ENCODE measurements around the gene PLVAP. TPM values are rescaled to one million over a fixed set of nuclear protein-coding genes. Genes with fewer than 3 reads are reported as not detected.

PLVAP gene
- total and polyA plus RNA-seq, 2 donors (not counting 3 experiments of a cell fraction or from before 2014, with no cell fraction given), result 5.7 to 16.9 TPM

GRCh38 chr19:17337675-17338432 is 39.3 kb downstream of the PLVAP start:
- dilution Hi-C loops (cut with MboI; ENCODE audit: extremely low pct_ligation_motif_present, low sequenced_read_pairs) (no loop called here), intact Hi-C loops (cut with micrococcal nuclease) (loop anchor here (1.0 kb wide), 1 partner anchor 46 kb away; no protein-coding TSS in a partner anchor)
- no peaks in the 10 kb centered on the region for H3K36me3 ChIP-seq (ENCODE audit: control insufficient read depth in 2 of 2, extremely low read depth in 1 of 2, insufficient read depth in 2 of 2, low read length in 2 of 2)
- no peak for TF ChIP-seq EZH2 (IDR thresholded peaks at IDR 0.05; ENCODE audit: borderline replicate concordance, low read depth, low read length, severe bottlenecking)
- TF ChIP-seq MYC (IDR thresholded peaks at IDR 0.05; ENCODE audit: low read depth, low read length), result no peak
- TF ChIP-seq POLR2AphosphoS5 (IDR thresholded peaks at IDR 0.05; ENCODE audit: insufficient read depth, low read depth, low read length), result no peak
- no peak for TF ChIP-seq CTCF (IDR thresholded peaks at IDR 0.05; ENCODE audit: extremely low read depth in 1 of 2, insufficient read depth in 1 of 2, low read depth in 1 of 2, low read length in 2 of 2)
- no peak for TF ChIP-seq GATA2 (IDR thresholded peaks at IDR 0.05; ENCODE audit: insufficient read depth, insufficient read length, low read depth, low read length)
- no peak for TF ChIP-seq MAX (IDR thresholded peaks at IDR 0.05; ENCODE audit: insufficient read depth, insufficient read length)
- no peak for TF ChIP-seq FOS (IDR thresholded peaks at IDR 0.05; ENCODE audit: borderline replicate concordance, insufficient read depth, low read length)
- no peaks in the 10 kb centered on the region for H3K27me3 ChIP-seq (ENCODE audit: control insufficient read depth in 2 of 2, insufficient read depth in 2 of 2, low read length in 2 of 2)
- TSS peak; percentile 25 for BruUV-seq (replicated peaks)
- H3K4me3 ChIP-seq (replicated peaks in 1 of 3; ENCODE audit: insufficient read depth in 1 of 3, low read depth in 1 of 3, low read length in 3 of 3), result peak overlapping the region; percentile 65 to 83 (median 66)
- H3K9me1 ChIP-seq (replicated peaks; ENCODE audit: control insufficient read depth, extremely low read depth, insufficient read depth, low read length), result no peaks in the 10 kb centered on the region
- no peaks in the 10 kb centered on the region for H4K20me1 ChIP-seq (replicated peaks; ENCODE audit: control insufficient read depth, extremely low read depth, insufficient read depth, low read length)
- H3K79me2 ChIP-seq (ENCODE audit: control insufficient read depth, insufficient read depth, low read length), result peaks cover 4% of the 10 kb centered on the region
- DNase-seq (ENCODE audit: low read depth, low spot score) (no peak), FAIRE-seq (no peak)
- ChIA-PET CTCF (no interaction called here), POLR2A (no interaction called here)
- no peaks in the 10 kb centered on the region for H3K9me3 ChIP-seq (replicated peaks; ENCODE audit: control insufficient read depth, insufficient read depth, low read length)
- H3K4me1 ChIP-seq (ENCODE audit: control insufficient read depth, extremely low read depth, insufficient read depth, low read length), result peaks cover 14% of the 10 kb centered on the region
- H3K27ac ChIP-seq (ENCODE audit: insufficient read depth, low read depth, low read length), result no peak overlapping the region
- peak overlapping the region; percentile 56 for H3K4me2 ChIP-seq (ENCODE audit: insufficient read depth, low read length)
- H3K9ac ChIP-seq (replicated peaks; ENCODE audit: extremely low read depth, insufficient read depth, low read length), result peak overlapping the region; percentile 59
- H2AFZ ChIP-seq (ENCODE audit: low read depth, low read length), result peak overlapping the region; percentile 63

All from endothelial cell of umbilical vein (primary cell).